H9 (cell line): ENCODE results near the gene FOXO6. TPM values are rescaled to one million over a fixed set of nuclear protein-coding genes. Genes with fewer than 3 reads are reported as not detected.

Experiments
- DNase-seq: peaks from one replicate; pipeline ENCODE4 v3.0.0-alpha.2; 2017
- H2AFZ ChIP-seq: one replicate; pipeline ENCODE4 v1.6.1; 2013; ENCODE audit warnings: mild to moderate bottlenecking, low read length, control low read depth, moderate library complexity
- H2AK5ac ChIP-seq: 2 replicates; pipeline ENCODE4 v1.6.1; 2013; ENCODE audit warnings: low read length, control low read depth, mixed read lengths; ENCODE audit not compliant: insufficient read length
- H2BK120ac ChIP-seq: one replicate; pipeline ENCODE4 v1.6.1; 2013; ENCODE audit warnings: low read depth, mild to moderate bottlenecking, low read length, control low read depth, inconsistent platforms; ENCODE audit not compliant: poor library complexity, severe bottlenecking
- H2BK12ac ChIP-seq: 2 replicates; pipeline ENCODE4 v1.6.1; 2013; ENCODE audit warnings: low read length, control low read depth, mixed read lengths, low read depth; ENCODE audit not compliant: insufficient read length
- H2BK15ac ChIP-seq: 2 replicates; pipeline ENCODE4 v1.6.1; 2013; ENCODE audit warnings: low read depth, low read length, control low read depth
- H2BK20ac ChIP-seq: one replicate; pipeline ENCODE4 v1.6.1; 2013; ENCODE audit warnings: low read depth, mild to moderate bottlenecking, low read length, control low read depth, inconsistent platforms; ENCODE audit not compliant: poor library complexity, severe bottlenecking
- H2BK5ac ChIP-seq: 2 replicates; pipeline ENCODE4 v1.6.1; 2013; ENCODE audit warnings: low read length, control low read depth, mixed read lengths; ENCODE audit not compliant: insufficient read length
- H3K14ac ChIP-seq: 2 replicates; pipeline ENCODE4 v1.6.1; 2013; ENCODE audit warnings: low read length, control low read depth; ENCODE audit not compliant: insufficient read depth
- H3K18ac ChIP-seq: 2 replicates; pipeline ENCODE4 v1.6.1; 2013; ENCODE audit warnings: low read depth, mild to moderate bottlenecking, mixed read lengths, low read length, control low read depth; ENCODE audit not compliant: insufficient read length
- H3K23ac ChIP-seq: 2 replicates; pipeline ENCODE4 v1.6.1; 2013; ENCODE audit warnings: low read length, control low read depth, mixed read lengths, low read depth; ENCODE audit not compliant: insufficient read length
- H3K23me2 ChIP-seq: 2 replicates; pipeline ENCODE4 v1.6.1; 2013; ENCODE audit warnings: low read depth, mild to moderate bottlenecking, mixed read lengths, low read length, control low read depth; ENCODE audit not compliant: insufficient read length, poor library complexity, severe bottlenecking
- H3K27ac ChIP-seq: 2 replicates; pipeline ENCODE4 v1.5.1; 2013; ENCODE audit warnings: low read length, control low read depth, mixed read lengths, low read depth; ENCODE audit not compliant: insufficient read length
- H3K27me3 ChIP-seq: 2 replicates; pipeline ENCODE4 v1.6.1; 2013; ENCODE audit warnings: low read length, control low read depth, inconsistent platforms; ENCODE audit not compliant: insufficient read depth
- H3K4ac ChIP-seq: 2 replicates; pipeline ENCODE4 v1.6.1; 2013; ENCODE audit warnings: low read depth, mild to moderate bottlenecking, control low read depth, inconsistent platforms, low read length, moderate library complexity
- H3K4me1 ChIP-seq: 2 replicates; pipeline ENCODE4 v1.6.1; 2013; ENCODE audit warnings: low read length, control low read depth, inconsistent platforms; ENCODE audit not compliant: insufficient read depth
- H3K4me2 ChIP-seq: 2 replicates; pipeline ENCODE4 v1.6.1; 2013; ENCODE audit warnings: low read length, control low read depth, mixed read lengths; ENCODE audit not compliant: insufficient read length, insufficient read depth
- H3K56ac ChIP-seq: 2 replicates; pipeline ENCODE4 v1.6.1; 2013; ENCODE audit warnings: low read depth, mild to moderate bottlenecking, mixed read lengths, low read length, control low read depth; ENCODE audit not compliant: insufficient read length
- H3K79me1 ChIP-seq: 2 replicates; pipeline ENCODE4 v1.6.1; 2013; ENCODE audit warnings: low read depth, mild to moderate bottlenecking, moderate library complexity, low read length, control low read depth, inconsistent platforms; ENCODE audit not compliant: insufficient read depth, poor library complexity, severe bottlenecking
- H3K79me2 ChIP-seq: 2 replicates; pipeline ENCODE4 v1.6.1; 2013; ENCODE audit warnings: low read length, control low read depth, inconsistent platforms; ENCODE audit not compliant: insufficient read depth
- H3K9ac ChIP-seq: 2 replicates; pipeline ENCODE4 v1.6.1; 2013; ENCODE audit warnings: low read length, control low read depth, mixed read lengths; ENCODE audit not compliant: insufficient read length; ENCODE audit errors: extremely low read depth
- H3K9me3 ChIP-seq: one replicate; pipeline ENCODE4 v1.6.1; 2013; ENCODE audit warnings: low read depth, low read length, inconsistent platforms; ENCODE audit not compliant: control insufficient read depth
- H3T11ph ChIP-seq: one replicate; pipeline ENCODE4 v1.6.1; 2013; ENCODE audit warnings: mild to moderate bottlenecking, low read length, control low read depth, inconsistent platforms
- H4K20me1 ChIP-seq: one replicate; pipeline ENCODE4 v1.6.1; 2013; ENCODE audit not compliant: control insufficient read depth, insufficient read length, insufficient read depth
- H4K5ac ChIP-seq: 2 replicates; pipeline ENCODE4 v1.6.1; 2013; ENCODE audit warnings: low read depth, mild to moderate bottlenecking, mixed read lengths, low read length, control low read depth; ENCODE audit not compliant: insufficient read length
- H4K8ac ChIP-seq: replicated peaks from 2 replicates; pipeline ENCODE4 v1.6.1; 2013; ENCODE audit warnings: low read length, control low read depth, mixed read lengths, low read depth; ENCODE audit not compliant: insufficient read length
- H4K91ac ChIP-seq: 2 replicates; pipeline ENCODE4 v1.6.1; 2013; ENCODE audit warnings: low read depth, mild to moderate bottlenecking, moderate library complexity, mixed read lengths, low read length, control low read depth; ENCODE audit not compliant: insufficient read length
- H3K27ac Mint-ChIP-seq, 3 experiments: 2 replicates in 2 of 3; 3 replicates in 1 of 3; pipeline ENCODE4 v1.8.0; 2020 to 2021; ENCODE audit warnings: mixed read lengths in 3 of 3, mild to moderate bottlenecking in 1 of 3, moderate library complexity in 1 of 3
- H3K27me3 Mint-ChIP-seq: 2 replicates; pipeline ENCODE4 v1.8.0; 2021; ENCODE audit warnings: low read depth, mild to moderate bottlenecking, moderate library complexity, mixed read lengths
- H3K36me3 Mint-ChIP-seq, 3 experiments: 2 replicates in 2 of 3; 3 replicates in 1 of 3; pipeline ENCODE4 v1.8.0; 2020 to 2021; ENCODE audit warnings: low read depth in 3 of 3, mixed read lengths in 3 of 3; ENCODE audit not compliant: insufficient read depth in 1 of 3
- H3K4me1 Mint-ChIP-seq, 2 experiments: 2 replicates each; pipeline ENCODE4 v1.8.0; 2020; ENCODE audit warnings: mixed read lengths in 2 of 2
- H3K4me3 Mint-ChIP-seq, 2 experiments: 2 replicates in 1 of 2; 3 replicates in 1 of 2; pipeline ENCODE4 v1.8.0; 2020 to 2021; ENCODE audit warnings: mild to moderate bottlenecking in 2 of 2, mixed read lengths in 2 of 2, moderate library complexity in 1 of 2
- H3K9me3 Mint-ChIP-seq, 2 experiments: 2 replicates in 1 of 2; 3 replicates in 1 of 2; pipeline ENCODE4 v1.8.0; 2020; ENCODE audit warnings: mild to moderate bottlenecking in 2 of 2, mixed read lengths in 2 of 2, moderate library complexity in 1 of 2
- WGBS: extraction: QIAGEN DNeasy Blood & Tissue Kit; methylation state at CpG from one replicate; pipeline ENCODE4 v1.1.7; 2013; ENCODE audit warnings: missing lambda C conversion rate, low lambda C conversion rate, mixed read lengths; ENCODE audit not compliant: insufficient read length; ENCODE audit errors: extremely low coverage; 5-methylcytosine and 5-hydroxymethylcytosine counted together
- total RNA-seq: library from RNA; stranded (reverse); gene quantifications from 2 replicates; pipeline ENCODE4 v1.2.1, GENCODE V29; 2021
- TF ChIP-seq, protein P1 (sequence below): fragments of 200-600 bp; sonication (generic); conservative IDR thresholded peaks from 3 replicates; pipeline ENCODE4 v1.8.0; 2021; ENCODE audit warnings: antibody characterized with exemption, mild to moderate bottlenecking

FOXO6 gene
- total RNA-seq, 1 experiment from 2014 or later = 0.83 TPM

DNA sequence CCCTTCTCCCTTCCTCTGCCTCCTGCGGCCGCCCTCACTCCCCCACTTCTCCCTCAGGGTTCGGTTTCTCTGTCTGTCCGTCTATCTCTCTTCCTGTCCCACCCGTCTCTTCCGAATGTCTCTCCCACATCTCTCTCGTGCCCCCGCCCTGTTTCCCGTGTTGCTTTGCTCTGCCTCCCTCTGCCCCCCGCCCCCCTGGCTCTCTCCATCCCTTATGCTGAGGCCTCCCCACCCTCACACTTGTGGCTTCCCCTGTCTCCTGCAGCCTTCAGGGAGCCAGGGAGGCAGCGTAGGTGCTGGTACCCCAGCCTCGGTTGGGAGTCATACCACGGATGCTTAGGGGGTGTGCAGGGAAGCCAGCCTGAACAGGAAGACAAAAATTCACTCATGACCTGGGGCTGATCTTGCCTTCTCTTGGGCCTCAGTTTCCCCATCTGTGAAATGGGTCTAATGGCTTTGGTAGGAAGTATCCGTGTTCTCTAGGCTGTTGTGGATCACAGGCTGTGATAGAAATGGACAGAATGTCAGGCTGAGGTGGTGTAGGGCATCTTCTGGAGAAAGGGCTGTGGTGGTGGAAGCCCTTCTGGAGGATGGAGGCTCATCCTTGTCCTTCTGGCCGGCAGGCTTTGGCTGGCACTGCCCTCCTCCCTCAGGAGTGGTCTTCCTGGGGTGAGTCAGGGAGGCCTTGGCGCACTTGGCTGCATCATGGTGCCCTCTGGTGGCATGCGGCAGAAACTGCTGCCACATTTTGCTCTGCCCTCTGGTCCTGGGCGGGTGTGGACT lies 55.5 kb downstream of the FOXO6 start:
- Histone ChIP-seq H3K79me1 (no peaks in the 10 kb centered on the region), H3K27me3 (no peaks in the 10 kb centered on the region), H3K9ac (no peak overlapping the region), H3K4ac (no peak overlapping the region), H3K79me2 (no peaks in the 10 kb centered on the region), H3K56ac (no peak overlapping the region), H3K27ac (no peak overlapping the region), H2AFZ (no peak overlapping the region), H2BK120ac (no peak overlapping the region), H2BK20ac (no peak overlapping the region), H3T11ph (no peak overlapping the region), H2BK12ac (no peak overlapping the region), H4K20me1 (no peaks in the 10 kb centered on the region), H2AK5ac (no peak overlapping the region), H3K23ac (no peak overlapping the region), H4K91ac (no peak overlapping the region), H3K4me1 (no peaks in the 10 kb centered on the region), H3K23me2 (no peaks in the 10 kb centered on the region), H3K9me3 (no peaks in the 10 kb centered on the region), H3K4me2 (no peak overlapping the region), H2BK5ac (no peak overlapping the region), H2BK15ac (no peak overlapping the region; the same call in 1 of the 2 replicates), H4K5ac (no peak overlapping the region), H3K14ac (no peak overlapping the region), H3K18ac (no peak overlapping the region), H4K8ac (no peak overlapping the region)
- Mint-ChIP-seq H3K27ac (peak overlapping the region in 2 of 3 experiments; percentile 30 to 31; a peak in 3 of 7 replicates), H3K9me3 (no peaks in the 10 kb centered on the region; a peak in 1 of 5 replicates), H3K4me3 (no peak overlapping the region), H3K36me3 (no peaks in the 10 kb centered on the region), H3K27me3 (peaks cover 1% of the 10 kb centered on the region), H3K4me1 (peaks cover 12 to 28% of the 10 kb centered on the region in 2 experiments)
- no CpG with 5 or more reads among the region's 18 CpGs for WGBS
- peak; percentile 85 for DNase-seq
- TF ChIP-seq, protein P1, sequence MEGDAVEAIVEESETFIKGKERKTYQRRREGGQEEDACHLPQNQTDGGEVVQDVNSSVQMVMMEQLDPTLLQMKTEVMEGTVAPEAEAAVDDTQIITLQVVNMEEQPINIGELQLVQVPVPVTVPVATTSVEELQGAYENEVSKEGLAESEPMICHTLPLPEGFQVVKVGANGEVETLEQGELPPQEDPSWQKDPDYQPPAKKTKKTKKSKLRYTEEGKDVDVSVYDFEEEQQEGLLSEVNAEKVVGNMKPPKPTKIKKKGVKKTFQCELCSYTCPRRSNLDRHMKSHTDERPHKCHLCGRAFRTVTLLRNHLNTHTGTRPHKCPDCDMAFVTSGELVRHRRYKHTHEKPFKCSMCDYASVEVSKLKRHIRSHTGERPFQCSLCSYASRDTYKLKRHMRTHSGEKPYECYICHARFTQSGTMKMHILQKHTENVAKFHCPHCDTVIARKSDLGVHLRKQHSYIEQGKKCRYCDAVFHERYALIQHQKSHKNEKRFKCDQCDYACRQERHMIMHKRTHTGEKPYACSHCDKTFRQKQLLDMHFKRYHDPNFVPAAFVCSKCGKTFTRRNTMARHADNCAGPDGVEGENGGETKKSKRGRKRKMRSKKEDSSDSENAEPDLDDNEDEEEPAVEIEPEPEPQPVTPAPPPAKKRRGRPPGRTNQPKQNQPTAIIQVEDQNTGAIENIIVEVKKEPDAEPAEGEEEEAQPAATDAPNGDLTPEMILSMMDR = peak; percentile 95
